ENCODE measurements around the gene RNF17. TPM values are rescaled to one million over a fixed set of nuclear protein-coding genes. Genes with fewer than 3 reads are reported as not detected.

Gene RNF17
- total RNA-seq, 1 experiment from 2014 or later = not detected

DNA sequence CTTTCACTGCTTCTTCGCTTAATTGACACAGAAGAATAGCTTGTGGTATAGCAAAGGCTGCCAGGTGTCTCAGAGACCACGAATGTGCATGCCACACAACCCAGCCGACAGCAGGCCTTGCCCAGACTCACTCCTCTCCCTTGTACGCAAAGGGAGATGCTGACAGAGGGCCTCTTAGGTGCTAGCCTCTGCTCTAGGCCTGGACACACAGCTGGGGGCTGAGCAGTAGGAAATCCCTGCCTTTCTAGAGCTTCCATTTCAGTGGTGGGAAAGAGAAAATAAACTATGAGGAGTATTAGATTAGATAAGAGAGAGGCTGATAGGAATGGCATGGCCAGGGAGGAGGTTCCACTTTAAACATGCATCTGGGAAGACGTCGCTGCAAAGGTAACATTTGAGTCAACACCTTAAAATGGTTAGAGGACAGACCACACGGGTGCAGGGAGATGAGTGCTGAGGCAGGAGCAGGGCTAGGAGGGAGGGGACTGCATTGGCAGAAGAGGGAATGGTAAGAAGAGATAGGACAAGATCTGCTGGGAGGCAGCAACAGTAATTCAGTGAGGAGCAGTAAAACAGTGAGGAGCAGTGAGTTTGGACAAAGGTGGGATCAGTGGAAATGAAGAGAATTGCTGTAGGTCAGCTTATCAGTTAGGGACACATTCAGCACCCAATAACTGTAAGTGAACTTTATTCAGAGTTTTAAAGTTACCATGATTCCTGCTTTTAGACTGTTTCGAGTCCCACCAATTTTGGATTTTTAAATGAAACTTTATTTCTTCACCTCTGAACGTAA is 100.0 kb downstream of the RNF17 start:
- POLR2A ChIA-PET = no interaction called here
- no peak for ATAC-seq
- no peak overlapping the region for H3K4me2 ChIP-seq (ENCODE audit: low read length)

More for the DNA sequence above, 100.0 kb downstream of the RNF17 start:
- H3K9me2 ChIP-seq (ENCODE audit: insufficient read depth) = no peaks in the 10 kb centered on the region
- no peak overlapping the region for H3K27ac ChIP-seq (ENCODE audit: low read depth, low read length)
- no peaks in the 10 kb centered on the region for H3K4me1 ChIP-seq (ENCODE audit: control insufficient read depth in 1 of 2, insufficient read depth in 2 of 2, low read length in 2 of 2)
- no peaks in the 10 kb centered on the region for H3K27me3 ChIP-seq (ENCODE audit: insufficient read depth, low read length)
- H3K79me2 ChIP-seq (ENCODE audit: insufficient read depth, low read length) = no peaks in the 10 kb centered on the region
- intact Hi-C loops (cut with micrococcal nuclease) = no loop called here
- CTCF ChIA-PET = no interaction called here
- RAD21 ChIA-PET (ENCODE audit: low non-redundant PET in 1 of 2, low total read pairs in 2 of 2, uncharacterized antibody in 2 of 2, unreplicated experiment in 2 of 2) = no interaction called here
- no peak for DNase-seq (ENCODE audit: low read depth, low spot score)
- H2AFZ ChIP-seq (ENCODE audit: low read depth, low read length, poor library complexity, severe bottlenecking) = no peak overlapping the region
- no peaks in the 10 kb centered on the region for H3K36me3 ChIP-seq (ENCODE audit: control insufficient read depth in 1 of 2, insufficient read depth in 2 of 2, low read length in 2 of 2)
- no peaks in the 10 kb centered on the region for H3K9me3 ChIP-seq (ENCODE audit: control insufficient read depth in 1 of 2, insufficient read depth in 1 of 2, low read depth in 1 of 2, low read length in 2 of 2)
- H3K4me3 ChIP-seq (replicated peaks in 1 of 2; ENCODE audit: low read depth in 1 of 2, low read length in 2 of 2) = no peak overlapping the region
- TF ChIP-seq, protein P1, sequence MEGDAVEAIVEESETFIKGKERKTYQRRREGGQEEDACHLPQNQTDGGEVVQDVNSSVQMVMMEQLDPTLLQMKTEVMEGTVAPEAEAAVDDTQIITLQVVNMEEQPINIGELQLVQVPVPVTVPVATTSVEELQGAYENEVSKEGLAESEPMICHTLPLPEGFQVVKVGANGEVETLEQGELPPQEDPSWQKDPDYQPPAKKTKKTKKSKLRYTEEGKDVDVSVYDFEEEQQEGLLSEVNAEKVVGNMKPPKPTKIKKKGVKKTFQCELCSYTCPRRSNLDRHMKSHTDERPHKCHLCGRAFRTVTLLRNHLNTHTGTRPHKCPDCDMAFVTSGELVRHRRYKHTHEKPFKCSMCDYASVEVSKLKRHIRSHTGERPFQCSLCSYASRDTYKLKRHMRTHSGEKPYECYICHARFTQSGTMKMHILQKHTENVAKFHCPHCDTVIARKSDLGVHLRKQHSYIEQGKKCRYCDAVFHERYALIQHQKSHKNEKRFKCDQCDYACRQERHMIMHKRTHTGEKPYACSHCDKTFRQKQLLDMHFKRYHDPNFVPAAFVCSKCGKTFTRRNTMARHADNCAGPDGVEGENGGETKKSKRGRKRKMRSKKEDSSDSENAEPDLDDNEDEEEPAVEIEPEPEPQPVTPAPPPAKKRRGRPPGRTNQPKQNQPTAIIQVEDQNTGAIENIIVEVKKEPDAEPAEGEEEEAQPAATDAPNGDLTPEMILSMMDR (IDR thresholded peaks at IDR 0.05 in 2 of 3, conservative IDR thresholded peaks at IDR 0.05 in 1 of 3; ENCODE audit: borderline replicate concordance in 1 of 3, insufficient read depth in 1 of 3, low read depth in 2 of 3, low read length in 2 of 3) = no peak
- TF ChIP-seq EGR1 (IDR thresholded peaks at IDR 0.05; ENCODE audit: low read depth) (no peak), EZH2 (IDR thresholded peaks at IDR 0.05) (no peak), JUND (IDR thresholded peaks at IDR 0.05) (no peak), SP1 (IDR thresholded peaks at IDR 0.05; ENCODE audit: low read depth) (no peak), POLR2A (IDR thresholded peaks at IDR 0.05; ENCODE audit: borderline replicate concordance, extremely low read depth, insufficient read depth, insufficient read length) (no peak), YY1 (IDR thresholded peaks at IDR 0.05; ENCODE audit: extremely low read depth, insufficient replicate concordance, low read depth, low read length) (no peak), CBX3 (IDR thresholded peaks at IDR 0.05; ENCODE audit: low read depth) (no peak), POLR2AphosphoS5 (IDR thresholded peaks at IDR 0.05; ENCODE audit: low read depth, low read length) (no peak), ZFX (IDR thresholded peaks at IDR 0.05) (no peak), FOSL1 (IDR thresholded peaks at IDR 0.05; ENCODE audit: low read depth) (no peak), MAX (IDR thresholded peaks at IDR 0.05) (no peak), SIN3A (IDR thresholded peaks at IDR 0.05; ENCODE audit: low read depth) (no peak), CEBPB (IDR thresholded peaks at IDR 0.05; ENCODE audit: low read depth) (no peak), RAD21 (IDR thresholded peaks at IDR 0.05; ENCODE audit: low read depth) (no peak)
- TF ChIP-seq, protein P2, sequence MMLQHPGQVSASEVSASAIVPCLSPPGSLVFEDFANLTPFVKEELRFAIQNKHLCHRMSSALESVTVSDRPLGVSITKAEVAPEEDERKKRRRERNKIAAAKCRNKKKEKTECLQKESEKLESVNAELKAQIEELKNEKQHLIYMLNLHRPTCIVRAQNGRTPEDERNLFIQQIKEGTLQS (IDR thresholded peaks at IDR 0.05) = no peak
- TF ChIP-seq, protein P3, sequence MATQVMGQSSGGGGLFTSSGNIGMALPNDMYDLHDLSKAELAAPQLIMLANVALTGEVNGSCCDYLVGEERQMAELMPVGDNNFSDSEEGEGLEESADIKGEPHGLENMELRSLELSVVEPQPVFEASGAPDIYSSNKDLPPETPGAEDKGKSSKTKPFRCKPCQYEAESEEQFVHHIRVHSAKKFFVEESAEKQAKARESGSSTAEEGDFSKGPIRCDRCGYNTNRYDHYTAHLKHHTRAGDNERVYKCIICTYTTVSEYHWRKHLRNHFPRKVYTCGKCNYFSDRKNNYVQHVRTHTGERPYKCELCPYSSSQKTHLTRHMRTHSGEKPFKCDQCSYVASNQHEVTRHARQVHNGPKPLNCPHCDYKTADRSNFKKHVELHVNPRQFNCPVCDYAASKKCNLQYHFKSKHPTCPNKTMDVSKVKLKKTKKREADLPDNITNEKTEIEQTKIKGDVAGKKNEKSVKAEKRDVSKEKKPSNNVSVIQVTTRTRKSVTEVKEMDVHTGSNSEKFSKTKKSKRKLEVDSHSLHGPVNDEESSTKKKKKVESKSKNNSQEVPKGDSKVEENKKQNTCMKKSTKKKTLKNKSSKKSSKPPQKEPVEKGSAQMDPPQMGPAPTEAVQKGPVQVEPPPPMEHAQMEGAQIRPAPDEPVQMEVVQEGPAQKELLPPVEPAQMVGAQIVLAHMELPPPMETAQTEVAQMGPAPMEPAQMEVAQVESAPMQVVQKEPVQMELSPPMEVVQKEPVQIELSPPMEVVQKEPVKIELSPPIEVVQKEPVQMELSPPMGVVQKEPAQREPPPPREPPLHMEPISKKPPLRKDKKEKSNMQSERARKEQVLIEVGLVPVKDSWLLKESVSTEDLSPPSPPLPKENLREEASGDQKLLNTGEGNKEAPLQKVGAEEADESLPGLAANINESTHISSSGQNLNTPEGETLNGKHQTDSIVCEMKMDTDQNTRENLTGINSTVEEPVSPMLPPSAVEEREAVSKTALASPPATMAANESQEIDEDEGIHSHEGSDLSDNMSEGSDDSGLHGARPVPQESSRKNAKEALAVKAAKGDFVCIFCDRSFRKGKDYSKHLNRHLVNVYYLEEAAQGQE (IDR thresholded peaks at IDR 0.05; ENCODE audit: low read depth) = no peak
- H4K20me1 ChIP-seq (ENCODE audit: insufficient read depth) = no peaks in the 10 kb centered on the region
- no peak overlapping the region for H3K9ac ChIP-seq (ENCODE audit: low read length)
- BruUV-seq (replicated peaks) = no TSS peak
